Esophagus squamous epithelium (tissue), 4 donors: ENCODE data around the gene DSCAML1.
"Not testable (repeated sequence)": the region's sequence is repeated elsewhere in the genome, so short reads cannot be mapped to it uniquely, and the experiment has no call there.

ENCODE experiments used
- CTCF ChIP-seq, 6 experiments: fragments of 450-650 bp in 4 of 6; fragments of 200-600 bp in 2 of 6; sonication (generic) in 2 of 6; IDR thresholded peaks; one replicate each; pipeline ENCODE4 v1.5.1; 2016 to 2019; ENCODE audit warnings: antibody characterized with exemption in 6 of 6, mild to moderate bottlenecking in 4 of 6, moderate library complexity in 4 of 6
- POLR2A ChIP-seq, 4 donors: fragments of 450-650 bp; IDR thresholded peaks; one replicate each; pipeline ENCODE4 v1.6.1; 2017; ENCODE audit warnings: antibody characterized with exemption in 4 of 4, mild to moderate bottlenecking in 4 of 4, moderate library complexity in 3 of 4

GRCh38 chr11:117763465-117763864 is 33.6 kb downstream of the DSCAML1 start:
- not testable (repeated sequence) for TF ChIP-seq CTCF, POLR2A (IDR thresholded peaks at IDR 0.05)
